HG03095 (cell line): ENCODE data around the gene LEMD2.

ENCODE experiments used
- ATAC-seq: cut with Tn5 transposase; IDR thresholded peaks from one replicate; pipeline ENCODE4 v1.9.1; 2021; ENCODE audit warnings: moderate library complexity; ENCODE audit not compliant: unreplicated experiment

Gene LEMD2

DNA sequence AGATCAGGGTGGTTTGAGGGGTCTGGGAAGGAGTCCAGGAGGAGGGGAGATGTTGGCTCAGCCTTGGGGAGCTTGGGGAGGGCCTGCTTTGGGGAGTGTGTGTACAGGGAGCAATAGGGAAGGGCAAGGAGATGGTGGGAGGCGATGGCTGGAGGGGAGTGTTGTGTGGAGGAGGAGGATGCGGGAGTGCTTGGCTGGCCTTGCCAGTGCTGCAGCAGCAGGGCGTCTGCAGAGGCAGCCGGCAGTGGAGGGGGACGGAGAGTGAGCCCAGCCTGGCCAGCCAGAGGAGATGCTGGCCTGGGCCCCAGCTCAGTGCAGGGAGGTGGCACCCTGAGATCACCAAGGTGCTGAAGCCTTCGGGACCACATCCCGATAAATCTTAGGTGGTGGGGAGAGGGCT lies 46.1 kb downstream of the LEMD2 start:
- ATAC-seq, result no peak

DNA sequence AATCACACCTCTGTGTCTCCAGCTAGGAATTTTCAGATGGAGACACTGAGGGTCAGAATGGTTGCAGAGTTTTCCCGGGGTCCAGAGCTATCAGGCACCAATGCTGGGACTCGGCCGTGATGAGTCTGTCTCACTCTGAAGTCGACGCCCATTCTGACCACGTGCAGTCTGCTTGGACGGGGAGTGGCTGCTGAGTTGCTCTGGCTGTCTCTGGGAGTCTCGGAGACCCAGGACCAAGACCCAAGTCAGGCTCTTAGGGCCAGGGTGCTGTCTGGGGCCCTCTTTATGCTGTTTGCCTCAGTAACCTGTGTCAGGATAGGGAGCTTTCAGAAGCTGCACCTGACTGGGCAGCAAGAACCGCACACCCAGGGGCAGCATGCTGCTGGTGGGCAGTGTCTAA lies 46.8 kb downstream of the LEMD2 start:
- no peak for ATAC-seq

DNA sequence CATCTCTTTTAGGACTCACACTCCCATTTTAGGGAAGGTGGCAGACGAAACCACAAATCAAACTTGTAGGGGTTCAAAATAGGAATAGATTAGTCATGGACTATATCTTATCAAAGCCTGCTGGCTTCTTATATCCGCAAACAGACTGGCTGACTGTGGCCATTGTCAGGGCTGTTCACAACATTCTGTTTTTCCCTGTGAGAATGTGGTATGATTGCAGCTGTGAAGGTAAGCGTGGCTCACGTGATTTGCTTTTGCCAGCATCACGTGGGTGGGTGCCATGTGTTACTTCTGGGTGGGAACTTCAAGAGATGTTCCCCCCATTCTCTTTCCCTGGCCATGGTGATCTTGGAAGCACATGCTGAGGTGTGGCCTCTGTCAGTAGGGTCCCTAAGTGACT lies 48.1 kb downstream of the LEMD2 start:
- no peak for ATAC-seq

DNA sequence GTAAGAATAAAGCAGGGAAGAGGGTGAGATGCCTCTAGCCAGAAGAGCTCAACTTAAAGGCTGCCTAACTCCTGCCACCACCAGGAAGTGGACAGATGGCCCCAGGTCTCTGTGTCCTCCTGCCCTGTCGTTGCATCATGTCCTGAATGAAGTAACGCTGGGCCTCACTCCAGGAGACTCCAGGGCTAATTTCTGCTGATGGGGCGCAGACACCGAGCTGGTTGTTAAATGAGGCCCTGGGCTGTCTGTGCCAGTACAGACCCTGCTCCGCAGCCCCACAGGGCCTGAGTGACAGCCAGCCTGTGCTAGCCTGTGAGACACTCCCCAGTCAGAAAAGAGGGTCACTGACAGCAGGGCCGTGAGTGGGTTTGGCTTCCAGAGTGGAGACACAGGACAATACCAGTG lies 48.7 kb downstream of the LEMD2 start:
- ATAC-seq, result no peak

DNA sequence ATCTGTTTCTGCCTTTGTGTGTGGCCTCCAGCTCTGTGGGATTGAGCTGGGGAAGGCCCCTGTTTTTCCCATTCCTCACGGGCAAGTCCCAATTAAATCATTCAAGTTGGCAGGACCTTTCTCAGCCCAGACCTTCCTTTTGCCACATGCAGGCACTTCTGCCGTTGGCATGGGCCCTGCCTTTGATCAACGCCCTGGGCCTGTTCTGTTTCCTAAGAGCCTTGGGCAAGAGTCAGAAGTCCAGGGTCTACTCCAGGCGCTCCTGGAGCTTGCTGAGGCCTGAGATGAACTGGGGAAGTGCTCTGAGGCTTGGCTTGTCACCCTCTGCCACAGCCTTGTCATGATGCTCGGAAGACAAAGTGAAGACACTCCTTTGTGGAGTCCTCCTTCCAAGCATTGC lies 49.4 kb downstream of the LEMD2 start:
- ATAC-seq, result no peak

DNA sequence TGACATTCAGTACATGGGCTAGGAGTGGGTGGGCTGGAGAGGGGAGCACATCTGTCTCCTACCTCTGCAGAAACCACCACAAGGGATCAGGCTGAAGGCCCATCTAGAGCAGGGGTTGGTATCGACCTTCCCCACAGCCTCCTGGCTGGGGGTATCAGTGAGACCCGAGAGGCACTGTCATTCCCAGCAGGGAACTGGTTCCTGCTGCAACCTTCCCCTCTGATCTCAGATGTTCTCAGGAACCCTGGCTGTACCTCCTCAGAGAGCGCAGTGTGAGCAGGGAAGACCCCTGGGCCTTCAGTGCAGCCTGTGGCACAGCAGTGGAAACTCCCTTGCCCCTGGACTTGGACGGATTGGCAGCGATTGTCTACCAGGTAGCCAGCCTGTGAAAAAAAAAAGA lies 50.1 kb downstream of the LEMD2 start:
- ATAC-seq, result no peak

DNA sequence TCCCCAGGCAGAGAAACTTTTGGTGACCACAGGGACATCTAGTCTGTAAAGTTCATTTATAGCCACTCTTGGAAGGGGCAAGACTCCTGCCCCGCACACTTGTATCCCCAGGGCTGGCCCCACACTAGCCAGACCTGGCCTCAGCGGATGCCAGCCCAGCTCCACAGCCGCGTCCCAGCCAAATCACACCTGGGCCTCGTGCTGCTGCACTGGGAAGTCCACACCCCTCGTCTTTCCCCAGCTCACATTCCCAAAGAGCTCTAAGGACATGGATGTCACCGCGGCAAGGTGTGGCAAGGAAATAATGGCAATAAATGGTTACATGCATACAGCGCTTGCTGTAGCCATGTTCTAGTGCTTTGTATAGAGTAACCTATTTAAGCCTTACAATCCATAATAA lies 50.8 kb downstream of the LEMD2 start:
- no peak for ATAC-seq

DNA sequence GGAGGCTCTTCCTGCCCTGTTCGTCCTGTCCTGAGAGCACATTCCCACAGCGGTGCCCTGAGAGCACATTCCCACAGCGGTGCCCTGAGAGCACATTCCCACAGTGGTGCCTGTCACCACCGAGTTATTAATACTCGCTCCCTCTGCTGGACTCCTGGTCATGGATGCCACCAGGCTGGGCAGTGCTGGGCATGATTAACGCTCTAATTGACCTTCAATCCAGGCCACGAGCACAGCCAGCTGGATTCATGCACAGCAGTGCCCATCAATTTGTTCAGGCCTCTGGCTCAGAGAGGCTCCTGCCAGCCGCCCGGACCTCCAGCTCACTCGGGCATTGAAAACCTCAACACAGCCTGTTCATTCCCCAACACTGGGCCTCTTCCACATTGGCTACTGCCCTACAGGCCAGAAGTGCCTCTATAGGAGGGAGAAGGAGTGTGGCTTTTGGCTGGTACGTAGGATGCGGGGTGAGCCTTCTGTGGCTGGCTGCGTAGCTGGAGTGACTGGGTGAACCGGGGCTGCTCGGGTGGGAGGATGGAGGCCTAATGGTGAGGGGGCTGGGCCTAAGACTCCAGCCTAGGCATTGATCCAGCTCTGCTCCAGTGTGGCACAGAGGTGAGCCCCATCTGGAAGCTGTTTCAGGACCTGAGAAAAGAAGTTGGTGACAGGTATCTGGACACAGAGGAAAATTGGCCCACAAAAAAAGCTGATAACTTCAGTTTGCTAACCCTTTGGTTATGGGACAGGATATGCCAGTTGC lies 51.5 kb downstream of the LEMD2 start:
- no peak for ATAC-seq

DNA sequence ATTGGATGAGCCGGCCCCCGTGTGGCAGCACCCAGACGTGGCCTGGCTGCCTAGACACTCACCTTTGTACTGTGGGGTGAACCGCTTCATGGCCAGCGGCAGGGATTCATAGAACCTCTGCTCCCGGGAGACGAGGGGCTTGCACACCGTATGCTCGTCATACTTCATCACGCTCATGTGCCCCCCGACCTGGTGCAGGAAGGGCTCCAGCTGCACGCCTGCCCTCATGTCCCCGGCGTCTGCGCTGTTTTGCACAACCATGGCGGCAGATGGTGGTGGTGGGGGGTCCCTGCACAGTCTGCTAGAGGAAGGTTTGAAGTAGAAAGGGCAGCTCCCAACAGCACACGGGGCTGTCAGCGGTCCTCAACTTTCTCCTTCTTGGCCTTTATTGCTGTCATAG lies 53.7 kb downstream of the LEMD2 start:
- no peak for ATAC-seq

DNA sequence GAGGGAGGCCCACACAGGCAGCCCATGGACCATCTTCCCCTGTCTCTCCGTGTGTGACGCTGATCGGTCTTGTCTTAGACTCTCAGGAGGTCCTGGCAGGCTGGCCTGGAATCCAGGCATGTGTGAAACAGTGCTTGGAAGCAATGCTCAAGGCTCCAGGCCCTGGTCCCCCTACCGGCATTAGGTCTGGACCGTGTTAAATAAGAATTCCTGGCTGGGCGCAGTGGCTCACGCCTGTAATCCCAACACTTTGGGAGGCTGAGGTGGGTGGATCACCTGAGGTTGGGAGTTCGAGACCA lies 55.3 kb downstream of the LEMD2 start:
- ATAC-seq, result no peak

DNA sequence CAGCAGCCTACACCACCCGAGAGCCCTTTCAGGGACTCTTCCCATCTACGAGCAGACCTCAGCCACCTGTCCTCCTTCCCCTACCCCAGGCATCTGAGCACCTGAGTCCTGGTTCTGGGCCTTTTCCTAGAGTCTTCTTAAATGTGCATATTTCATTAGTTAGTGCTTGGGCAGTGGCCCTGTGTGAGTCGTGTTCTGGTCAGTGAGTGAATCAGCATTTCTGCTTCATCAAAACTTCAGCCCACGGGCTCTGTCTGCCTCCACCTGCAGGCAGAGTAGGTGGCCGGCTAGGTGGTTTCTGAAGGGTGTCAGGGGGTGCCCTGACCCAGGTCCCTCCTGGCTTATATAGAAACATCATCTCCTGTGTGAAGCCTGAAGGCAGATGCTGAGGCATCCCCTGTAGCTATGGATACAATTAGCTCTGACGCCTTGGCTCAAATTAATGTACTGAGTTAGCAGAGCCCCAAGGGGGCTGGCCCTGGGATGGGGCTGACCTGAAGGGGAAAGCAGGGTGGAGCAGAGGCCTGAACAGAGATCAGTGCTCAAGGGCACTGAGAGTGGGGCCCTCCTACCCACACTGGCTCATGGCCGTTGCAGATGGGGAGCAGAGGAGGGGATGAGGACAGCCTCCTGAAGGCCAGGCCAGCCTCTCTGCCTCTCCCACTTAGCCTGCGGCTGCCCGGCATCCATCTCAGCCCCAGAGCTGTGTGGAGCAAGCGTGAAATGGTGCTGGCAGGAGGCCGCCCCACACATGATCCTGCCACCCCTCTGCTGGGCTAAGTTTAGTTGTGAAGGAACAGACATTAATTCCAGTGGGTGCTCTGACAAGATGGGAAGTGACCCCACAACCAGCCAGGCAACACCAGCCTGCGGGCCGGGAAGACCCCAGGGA lies 55.9 kb downstream of the LEMD2 start:
- ATAC-seq, result no peak

DNA sequence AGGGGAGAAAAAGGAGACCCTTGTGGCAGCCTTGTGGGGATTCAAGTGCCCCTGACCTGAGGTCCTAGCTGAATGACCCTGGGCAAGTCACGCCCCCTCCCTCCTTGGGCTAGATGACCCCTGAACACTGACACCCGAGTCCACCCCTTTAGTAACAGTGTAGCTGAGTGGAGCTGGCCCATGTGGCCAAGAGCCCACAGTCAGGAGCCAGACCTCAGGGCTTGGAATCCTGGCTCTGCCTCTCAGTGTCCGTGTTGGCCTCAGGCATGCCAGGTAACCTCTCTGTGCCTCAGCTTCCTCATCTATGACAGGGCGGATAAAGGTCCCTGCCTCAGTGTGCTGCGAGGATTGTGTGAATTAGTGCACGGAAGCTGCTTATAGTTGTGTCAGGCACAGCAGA lies 56.5 kb downstream of the LEMD2 start:
- ATAC-seq, result no peak

DNA sequence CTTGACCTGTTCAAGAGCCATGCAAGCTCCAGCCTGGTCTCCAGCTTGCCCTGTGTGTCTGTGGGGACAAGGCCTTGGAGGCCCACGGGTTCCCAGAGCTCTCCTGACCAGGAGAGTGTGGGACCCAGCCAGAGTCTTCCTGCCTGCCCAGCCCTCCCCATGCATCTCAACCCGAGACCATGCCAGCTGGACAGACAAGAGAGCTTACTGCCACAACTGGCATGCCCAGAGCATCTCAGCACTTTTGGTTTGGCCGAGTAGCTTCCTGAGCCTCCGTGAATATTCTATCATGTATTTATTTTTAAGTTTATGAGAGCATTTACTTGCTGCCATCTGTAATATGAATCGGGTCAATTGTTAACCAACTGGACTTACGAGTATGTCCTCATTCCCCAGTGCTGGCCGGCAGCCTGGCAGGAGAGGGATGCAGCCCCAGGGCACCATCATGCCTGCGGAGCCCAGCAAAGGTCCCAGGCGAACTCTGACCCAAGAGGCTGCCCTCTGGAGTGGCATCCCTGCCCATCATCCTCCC lies 57.1 kb downstream of the LEMD2 start:
- ATAC-seq, result no peak

DNA sequence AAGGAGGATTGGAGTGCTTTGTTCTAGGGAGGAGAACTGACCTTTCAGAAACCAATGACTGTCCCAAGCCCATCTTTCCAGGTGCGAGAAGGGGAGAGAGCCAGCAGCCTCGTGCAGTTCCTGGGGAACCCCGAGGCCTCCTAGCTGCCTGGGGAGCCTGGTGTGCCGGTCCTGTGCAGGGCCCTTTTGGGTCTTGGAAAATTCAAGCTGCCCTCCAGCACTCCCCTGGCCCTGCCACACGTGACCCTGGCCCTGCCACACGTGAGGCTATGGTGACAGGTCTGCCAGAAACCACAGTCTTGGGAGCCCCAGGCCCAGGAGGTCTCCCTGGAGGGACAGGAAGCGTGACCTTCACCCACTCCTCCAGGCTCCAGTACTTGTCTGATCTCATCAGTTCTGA lies 57.9 kb downstream of the LEMD2 start:
- no peak for ATAC-seq

DNA sequence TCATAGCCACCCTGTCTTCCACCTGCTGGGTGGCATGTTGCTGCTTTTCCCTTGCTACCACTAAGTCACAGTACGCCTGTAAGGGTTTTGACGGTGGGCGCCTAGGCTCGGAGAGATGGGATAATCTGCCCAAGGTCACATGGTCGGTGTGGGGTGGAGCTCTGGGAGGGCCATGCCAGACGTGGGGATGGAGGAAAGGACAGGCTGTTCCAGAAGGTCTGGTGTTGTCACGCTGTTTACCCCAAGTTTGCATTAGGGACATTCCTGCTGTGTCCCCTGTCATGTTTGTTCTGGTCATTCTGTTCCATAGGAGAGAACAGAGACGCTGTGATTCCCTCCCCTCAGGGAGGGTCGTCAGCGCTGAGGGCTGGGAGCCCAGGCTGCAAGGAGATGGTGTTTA lies 58.3 kb downstream of the LEMD2 start:
- ATAC-seq, result no peak

DNA sequence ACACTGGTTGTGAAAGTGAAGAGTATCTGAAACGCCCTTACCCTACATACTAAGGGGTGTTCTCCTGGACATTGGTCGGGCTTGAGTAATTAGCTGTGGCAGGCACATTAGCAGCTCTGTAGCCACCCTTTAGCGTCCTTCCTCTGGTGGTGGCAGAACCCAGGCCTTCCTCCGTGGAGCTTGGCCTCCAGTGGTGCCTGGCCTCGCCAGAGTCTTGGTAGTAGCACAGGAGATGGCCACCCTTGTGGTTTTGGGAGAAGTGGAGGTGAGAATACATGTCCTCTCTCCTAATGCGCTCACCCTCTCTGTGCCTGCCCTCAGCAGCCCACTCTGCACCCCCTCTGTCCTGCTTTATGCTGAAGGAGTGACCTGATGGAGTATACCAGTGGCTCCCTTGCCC lies 59.9 kb downstream of the LEMD2 start:
- ATAC-seq, result no peak

DNA sequence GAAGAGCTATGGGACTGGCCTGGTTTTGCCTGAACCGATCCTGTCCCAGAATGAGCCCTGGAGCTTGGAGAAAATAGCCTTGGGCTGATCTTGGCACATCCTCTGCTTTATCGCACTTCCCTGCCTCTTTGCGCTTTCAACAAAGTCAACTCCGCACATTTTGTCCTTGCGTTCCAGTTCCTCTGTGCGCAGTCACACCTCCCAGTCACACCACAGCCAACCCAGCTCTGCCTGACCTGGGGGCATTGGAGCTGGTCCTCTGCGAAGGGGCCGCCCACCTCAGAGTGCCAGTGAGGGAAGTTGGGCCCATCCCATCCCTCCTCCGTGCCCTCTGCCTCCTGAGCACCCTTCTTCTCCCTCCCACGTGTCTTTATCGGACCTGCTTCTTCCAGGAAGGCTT lies 60.5 kb downstream of the LEMD2 start:
- ATAC-seq, result no peak

DNA sequence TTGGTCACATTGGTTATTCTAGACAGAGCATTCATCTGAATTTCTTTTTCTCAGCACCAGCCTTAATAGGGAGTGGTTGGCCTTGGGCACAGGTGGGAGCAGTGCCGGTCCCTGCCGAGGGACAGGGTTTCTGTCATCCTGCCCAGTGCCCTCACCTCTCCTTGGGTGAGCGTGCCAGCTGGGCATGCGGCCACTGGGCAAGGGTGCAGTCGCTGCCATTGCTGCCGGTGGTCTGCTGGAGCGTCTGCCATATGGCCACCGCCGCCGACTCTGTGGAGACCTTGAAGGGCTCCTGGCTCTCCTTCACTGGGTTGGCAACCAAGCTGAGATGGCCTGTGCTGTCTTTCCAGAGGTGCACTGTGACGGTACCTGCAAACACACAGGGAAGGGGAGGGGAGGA lies 61.0 kb downstream of the LEMD2 start:
- no peak for ATAC-seq

DNA sequence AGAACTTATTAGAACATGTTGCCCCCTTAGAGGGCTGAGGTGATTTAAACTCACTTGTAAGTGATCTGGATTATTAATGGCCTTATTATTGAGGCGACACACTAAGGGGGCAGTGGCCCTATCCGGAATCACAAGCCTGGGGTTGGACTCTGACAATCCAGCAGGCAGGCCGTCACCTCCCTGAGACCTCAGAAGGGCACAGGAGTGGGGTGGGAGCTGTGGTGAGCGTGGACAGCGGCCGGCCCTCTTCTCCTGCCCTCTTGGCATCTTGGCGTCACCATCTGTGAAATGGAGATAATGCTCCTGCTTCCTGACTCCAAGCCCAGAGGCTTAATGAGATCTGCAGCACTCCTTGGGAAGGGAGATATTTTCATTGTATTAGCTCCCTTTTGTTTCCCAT lies 61.8 kb downstream of the LEMD2 start:
- ATAC-seq, result no peak

DNA sequence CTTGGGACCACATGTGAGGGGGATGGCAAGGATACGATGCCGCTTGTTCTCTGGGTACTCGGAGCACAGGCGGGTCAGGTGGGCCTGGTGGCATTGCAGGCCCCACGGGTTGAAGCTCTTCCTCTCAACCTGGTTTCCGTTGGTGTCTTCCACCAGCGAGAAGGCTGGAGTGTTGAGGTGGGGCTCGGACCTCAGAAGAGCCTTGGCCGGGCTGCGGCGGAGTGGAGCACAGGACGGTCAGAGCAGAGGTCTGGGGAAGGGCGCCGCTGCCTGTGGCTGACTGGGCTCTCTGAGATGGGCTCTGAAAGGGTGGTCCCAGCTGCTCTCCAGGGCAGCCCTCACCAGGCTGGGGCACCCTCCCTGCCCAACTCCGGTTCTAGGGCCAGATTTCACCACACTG lies 62.2 kb downstream of the LEMD2 start:
- ATAC-seq, result no peak

DNA sequence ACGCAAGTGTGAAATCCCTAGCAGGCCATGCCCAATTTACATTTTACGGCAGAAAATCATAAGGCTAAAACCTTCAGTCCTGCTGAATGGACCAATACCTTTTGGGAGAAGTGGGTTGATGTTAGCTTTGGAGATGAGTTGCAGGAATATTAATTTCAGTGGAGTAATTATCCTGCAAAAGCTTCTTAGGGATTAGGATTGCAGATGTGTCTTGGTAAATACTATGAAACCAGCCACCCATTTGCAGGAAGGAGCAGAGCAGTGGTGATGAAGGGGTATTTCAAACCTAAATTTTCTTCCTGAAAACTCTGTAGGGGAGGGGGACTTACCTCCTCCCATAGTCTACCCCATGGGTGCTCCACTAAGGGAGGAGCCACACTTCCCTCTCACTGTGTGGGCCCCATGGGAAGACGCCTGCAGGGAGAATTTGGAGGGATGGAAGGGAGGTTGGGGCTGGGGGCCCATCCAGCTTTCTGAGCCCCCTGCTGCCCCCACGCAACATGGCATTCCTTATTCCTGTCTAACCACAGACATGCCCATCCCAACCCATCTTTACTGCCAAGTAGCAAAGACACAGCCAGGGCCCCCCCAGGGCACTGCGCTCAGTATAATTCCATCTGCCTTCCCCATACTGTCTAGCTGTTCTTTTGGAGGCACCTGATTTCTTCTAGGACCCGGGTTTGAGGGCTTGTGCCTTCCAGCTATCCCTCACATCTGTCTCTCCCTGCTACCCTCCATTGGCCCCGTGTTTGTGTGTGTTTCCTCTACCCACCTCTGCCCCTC lies 62.8 kb downstream of the LEMD2 start:
- ATAC-seq, result no peak

DNA sequence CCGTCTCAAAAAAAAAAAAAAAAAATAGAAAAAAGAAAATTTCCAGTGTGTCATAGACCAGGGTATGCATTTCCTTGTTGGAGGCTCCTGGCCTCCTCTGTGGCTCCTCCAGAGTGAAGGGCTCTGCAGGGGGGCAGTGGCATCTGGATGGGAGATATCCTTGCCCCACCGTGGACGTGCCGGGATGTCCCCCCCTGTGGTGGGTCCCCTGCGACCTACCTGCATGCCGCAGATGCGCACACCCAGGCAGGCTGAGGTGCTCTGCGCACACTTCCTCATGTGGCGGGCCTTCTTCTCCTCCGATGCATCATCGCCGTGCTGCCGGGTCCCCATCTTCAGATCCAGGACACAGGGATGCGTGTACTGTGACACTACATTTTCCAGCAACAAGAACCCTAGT lies 63.7 kb downstream of the LEMD2 start:
- no peak for ATAC-seq
